Measurements from ENCODE around the gene AIPL1. TPM values are rescaled to one million over a fixed set of nuclear protein-coding genes. Genes with fewer than 3 reads are reported as not detected.

The AIPL1 gene
- total RNA-seq, 3 donors from 2014 or later, result not detected

DNA sequence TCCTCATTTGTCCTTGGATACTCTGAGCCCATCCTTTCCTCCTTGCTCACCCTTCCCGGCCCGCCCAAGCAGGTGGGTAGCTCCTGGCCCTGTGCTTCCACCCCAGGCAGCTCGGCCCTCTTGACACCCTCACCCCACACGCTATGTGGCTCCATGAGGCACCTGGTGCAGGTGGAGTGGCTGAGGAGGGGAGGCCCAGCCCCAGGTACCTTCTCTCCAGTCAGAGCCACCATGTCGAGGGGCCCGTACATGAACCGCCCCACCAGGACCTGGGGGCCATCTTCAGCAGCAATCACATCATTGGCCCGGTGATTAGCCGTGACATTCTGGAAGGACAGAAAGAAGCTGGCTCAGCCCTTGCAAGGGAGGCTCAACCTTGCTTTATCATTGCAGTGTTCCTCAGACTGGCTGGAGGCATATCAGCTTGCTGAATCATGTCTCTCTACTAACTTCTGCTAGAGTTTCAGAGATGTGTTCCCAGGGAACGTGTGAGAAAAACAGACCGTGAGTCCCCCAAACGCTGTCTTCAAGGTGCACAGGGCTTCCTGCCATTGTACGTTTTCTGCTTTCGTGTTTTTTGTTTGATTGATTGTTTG lies 29.6 kb upstream of the AIPL1 start:
- Histone ChIP-seq H3K36me3 (ENCODE audit: low read depth) (no peaks in the 10 kb centered on the region), H3K4me1 (ENCODE audit: low read depth) (no peaks in the 10 kb centered on the region), H3K4me3 (no peak overlapping the region), H3K9me3 (no peaks in the 10 kb centered on the region)
- peak in 1 of 3 donors; percentile 25 for DNase-seq
- intact Hi-C loops (cut with DNase I, micrococcal nuclease), result no loop called here
- TF ChIP-seq CTCF (IDR thresholded peaks at IDR 0.05), result no peak
- no peak for ATAC-seq

GRCh38 chr17:6463616-6464445 lies 28.9 kb upstream of the AIPL1 start:
- DNase-seq (peak in 2 of 3 donors; percentile 14 to 34), ATAC-seq (no peak)
- TF ChIP-seq CTCF (IDR thresholded peaks at IDR 0.05), result no peak
- H3K4me3 ChIP-seq, result no peak overlapping the region
- H3K9me3 ChIP-seq, result no peaks in the 10 kb centered on the region
- H3K36me3 ChIP-seq (ENCODE audit: low read depth), result no peaks in the 10 kb centered on the region
- no peaks in the 10 kb centered on the region for H3K4me1 ChIP-seq (ENCODE audit: low read depth)
- intact Hi-C loops (cut with DNase I, micrococcal nuclease), result no loop called here

DNA sequence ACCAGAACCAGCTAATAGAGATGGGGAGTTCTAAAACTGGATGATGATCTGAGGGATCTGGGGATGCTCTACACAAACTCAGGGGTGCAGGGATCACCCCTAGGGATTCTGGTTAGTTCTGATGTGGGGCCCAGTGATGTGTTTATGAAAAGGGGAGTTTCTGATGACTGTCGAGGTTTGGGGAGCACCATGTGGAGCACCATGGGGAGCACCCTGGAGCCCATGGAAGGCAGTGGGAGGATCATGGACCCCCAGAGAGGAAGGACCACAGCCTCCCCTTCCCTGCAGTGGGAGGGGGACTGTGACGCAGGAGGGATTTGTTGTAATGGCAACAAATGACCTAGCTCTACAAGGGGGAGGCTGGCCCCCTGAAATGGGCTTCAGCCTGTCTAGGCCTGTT lies 27.8 kb upstream of the AIPL1 start:
- ATAC-seq, result no peak
- intact Hi-C loops (cut with DNase I, micrococcal nuclease), result no loop called here
- no peaks in the 10 kb centered on the region for H3K4me1 ChIP-seq (ENCODE audit: low read depth)
- no peak overlapping the region for H3K4me3 ChIP-seq
- peak in 1 of 3 donors; percentile 4 for DNase-seq
- TF ChIP-seq CTCF (IDR thresholded peaks at IDR 0.05), result no peak
- H3K9me3 ChIP-seq, result no peaks in the 10 kb centered on the region
- H3K36me3 ChIP-seq (ENCODE audit: low read depth), result no peaks in the 10 kb centered on the region

DNA sequence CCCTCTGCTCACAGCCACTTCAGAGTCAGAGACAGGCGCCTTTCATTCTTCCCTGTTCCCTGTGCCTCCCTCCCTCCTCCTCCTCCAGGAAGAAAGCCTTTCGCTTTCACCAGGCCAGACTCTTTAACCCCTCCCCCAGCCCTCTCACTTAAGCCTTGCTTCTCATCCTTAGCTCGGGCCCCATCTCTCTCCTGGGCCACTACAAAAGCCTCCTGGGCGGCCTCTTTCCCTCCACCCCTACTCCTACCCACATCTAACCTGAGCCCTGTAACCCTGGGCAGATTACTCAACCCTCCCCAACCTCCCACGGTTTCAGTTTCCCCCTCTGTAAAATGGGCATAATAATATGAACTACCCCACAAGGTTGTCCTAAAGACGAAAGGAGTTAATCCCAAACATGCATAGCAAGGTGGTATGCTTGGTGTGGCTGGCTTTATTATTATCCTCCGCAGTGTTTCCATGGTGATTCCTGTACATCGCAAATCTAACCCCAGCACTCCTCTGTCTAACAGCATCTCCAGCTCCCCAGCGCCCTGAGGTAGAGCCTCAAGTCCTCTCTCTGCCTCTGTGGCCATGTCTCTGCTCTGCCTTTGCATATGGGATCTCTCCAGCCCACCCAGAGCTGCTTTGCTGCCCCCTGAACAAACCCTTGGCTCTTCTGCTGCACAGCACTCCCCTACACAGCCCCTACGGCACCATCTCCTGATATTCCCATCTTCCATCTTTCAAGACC lies 27.0 kb upstream of the AIPL1 start:
- Histone ChIP-seq H3K9me3 (no peaks in the 10 kb centered on the region), H3K36me3 (ENCODE audit: low read depth) (no peaks in the 10 kb centered on the region), H3K4me3 (no peak overlapping the region), H3K4me1 (ENCODE audit: low read depth) (peaks cover 6% of the 10 kb centered on the region)
- no peak for TF ChIP-seq CTCF (IDR thresholded peaks at IDR 0.05)
- DNase-seq (peak in 1 of 3 donors; percentile 9), ATAC-seq (no peak)
- intact Hi-C loops (cut with DNase I, micrococcal nuclease), result no loop called here

DNA sequence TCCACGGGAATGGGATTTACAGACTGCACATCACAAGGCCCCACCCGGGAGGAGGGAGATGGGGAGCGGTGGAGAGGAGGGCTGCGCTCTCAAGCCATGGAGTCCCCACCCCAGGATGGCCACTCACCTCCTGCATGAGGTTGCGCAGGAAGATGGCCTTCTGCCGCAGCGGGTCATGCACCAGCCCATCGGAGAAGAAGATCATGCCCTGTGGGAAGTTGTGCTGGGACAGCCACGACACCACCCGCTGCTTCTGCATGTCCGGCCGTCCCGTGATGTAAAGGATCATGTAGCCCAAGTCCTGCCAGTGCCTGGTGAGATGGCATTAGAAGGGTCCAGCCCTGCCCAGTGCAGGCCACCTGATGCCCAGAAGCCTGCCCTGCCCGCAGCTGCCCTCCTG lies 26.3 kb upstream of the AIPL1 start:
- DNase-seq (peak in 1 of 3 donors; percentile 41), ATAC-seq (no peak)
- no peaks in the 10 kb centered on the region for H3K9me3 ChIP-seq
- peaks cover 8% of the 10 kb centered on the region for H3K4me1 ChIP-seq (ENCODE audit: low read depth)
- intact Hi-C loops (cut with DNase I, micrococcal nuclease), result no loop called here
- H3K36me3 ChIP-seq (ENCODE audit: low read depth), result no peaks in the 10 kb centered on the region
- no peak overlapping the region for H3K4me3 ChIP-seq
- no peak for TF ChIP-seq CTCF (IDR thresholded peaks at IDR 0.05)
